GM04503 (cell line): ENCODE measurements around the gene SPSB3.
"Not testable (repeated sequence)": the region's sequence is repeated elsewhere in the genome, so short reads cannot be mapped to it uniquely, and the experiment has no call there.

Source experiments
- DNase-seq: peaks from one replicate; pipeline ENCODE4 v3.0.0-alpha.2; 2012; ENCODE audit warnings: low read depth

SPSB3 gene

DNA sequence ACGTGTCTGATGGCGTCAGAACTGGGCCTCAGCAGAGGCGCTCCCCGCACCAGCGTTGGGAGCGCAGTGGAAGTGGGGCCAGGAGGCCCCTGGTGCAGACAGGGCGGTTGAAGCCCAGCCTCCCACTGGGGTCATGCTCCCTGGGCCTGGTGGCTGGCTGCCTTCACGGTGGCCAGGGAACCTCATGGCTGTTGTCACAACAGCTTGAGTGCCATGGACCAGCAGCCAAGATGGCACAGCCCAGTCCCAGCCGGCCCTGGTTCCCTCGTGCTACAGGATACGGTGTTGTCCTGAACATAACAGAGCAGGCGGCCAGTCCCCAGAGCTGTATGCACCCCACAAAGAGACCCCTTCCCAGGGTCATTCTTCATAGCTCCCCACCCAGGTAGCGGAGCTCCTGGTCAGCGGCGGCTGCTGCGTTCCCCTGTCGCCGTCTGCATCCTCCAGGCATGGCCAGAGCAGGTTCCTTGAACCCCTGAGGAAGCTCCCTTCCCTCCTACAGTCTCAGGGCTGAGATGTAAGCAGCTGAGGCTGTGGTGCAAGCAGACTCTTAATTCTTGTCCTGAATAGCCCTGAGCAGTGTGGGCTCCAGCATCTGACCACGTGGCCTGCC, 40.7 kb downstream of the SPSB3 start:
- DNase-seq = no peak

DNA sequence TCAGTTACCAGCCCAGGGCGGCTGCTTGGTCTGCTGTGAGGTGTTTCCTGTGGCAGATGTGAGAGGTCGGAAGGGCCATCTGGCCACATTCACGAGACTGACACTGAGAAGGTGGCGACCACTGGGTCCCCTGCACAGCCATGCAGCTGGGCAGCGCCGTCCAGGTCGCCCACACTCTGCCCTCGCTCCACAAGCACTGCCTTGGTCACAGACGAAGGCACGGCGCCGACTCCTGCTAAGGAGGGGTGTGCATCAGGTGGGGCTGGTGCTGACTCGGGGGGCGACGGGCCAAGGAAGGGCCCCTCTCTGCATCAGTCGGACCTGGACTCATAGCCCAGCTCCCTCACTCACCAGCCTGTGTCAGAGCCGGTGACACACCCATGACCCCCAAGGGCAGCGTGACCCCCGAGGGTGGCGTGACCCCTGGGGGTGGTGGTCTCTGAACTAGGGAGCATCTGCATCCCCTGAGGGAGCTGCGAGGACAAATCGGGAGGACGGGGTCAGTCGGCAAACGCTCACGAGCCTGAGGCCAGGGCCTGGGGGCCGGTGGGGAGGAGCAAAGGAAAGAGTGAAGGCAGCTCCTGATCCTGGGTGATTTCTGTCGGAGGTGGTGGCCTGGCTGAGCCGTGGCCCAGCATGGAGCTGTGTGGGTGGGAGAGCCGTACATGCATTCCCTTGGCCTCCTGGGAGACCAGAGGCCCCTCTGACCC, 41.4 kb downstream of the SPSB3 start:
- no peak for DNase-seq

DNA sequence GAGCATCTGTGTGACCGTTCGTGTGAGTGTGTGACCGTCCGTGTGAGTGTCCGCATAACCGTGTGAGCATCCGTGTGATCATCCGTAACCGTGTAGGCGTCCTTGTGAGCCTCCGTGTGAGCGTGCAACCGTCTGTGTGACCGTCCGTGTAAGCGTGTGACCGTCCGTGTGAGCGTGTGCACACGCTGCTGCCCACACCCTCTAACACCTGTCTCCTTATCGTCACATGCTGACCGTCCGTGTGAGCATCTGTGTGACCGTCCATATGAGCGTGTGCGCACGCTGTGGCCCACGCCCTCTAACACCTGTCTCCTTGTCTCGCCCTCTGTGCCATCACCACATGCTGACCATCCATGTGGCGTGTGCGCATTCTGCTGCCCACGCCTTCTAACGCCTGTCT, 42.1 kb downstream of the SPSB3 start:
- no peak for DNase-seq

DNA sequence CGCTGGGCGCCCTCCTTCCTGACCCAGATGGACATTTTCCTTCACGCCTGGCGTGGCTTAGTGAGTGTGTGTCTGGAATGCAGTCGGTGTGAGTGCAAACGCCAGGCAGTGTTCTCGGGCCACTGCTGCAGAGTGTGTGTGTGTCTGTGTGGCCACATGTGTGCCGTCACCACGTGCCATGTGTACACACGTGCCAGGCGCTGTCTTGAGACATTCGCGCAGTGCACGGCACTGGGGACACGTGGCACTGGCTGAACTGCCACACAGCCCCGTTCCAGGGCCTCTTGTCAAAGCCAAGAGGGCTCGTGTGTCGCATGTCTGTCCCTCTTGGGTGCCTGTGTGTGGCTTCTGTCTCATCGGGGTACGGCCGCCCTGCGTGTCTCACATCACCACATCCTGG, 47.6 kb downstream of the SPSB3 start:
- no peak for DNase-seq

DNA sequence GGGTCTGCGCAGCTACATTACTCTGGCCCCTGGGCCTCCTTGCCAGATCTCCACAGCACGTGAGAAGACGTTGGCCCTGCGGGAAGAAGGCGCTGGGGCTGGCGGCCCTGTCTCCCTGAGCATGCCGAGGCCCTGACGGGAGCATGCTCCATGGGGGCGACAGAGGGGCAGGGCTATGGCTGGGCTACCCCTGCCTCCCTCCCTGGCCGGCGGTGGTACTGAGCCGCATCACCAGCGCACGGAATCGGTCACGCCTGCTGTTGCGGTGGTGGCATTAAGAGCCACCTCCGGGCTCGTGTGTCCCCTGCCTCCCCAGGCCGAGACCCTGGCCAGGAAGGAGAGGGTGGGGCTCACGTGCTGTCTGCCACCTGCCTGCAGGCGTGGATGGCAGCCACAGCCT, 48.2 kb downstream of the SPSB3 start:
- DNase-seq = no peak

DNA sequence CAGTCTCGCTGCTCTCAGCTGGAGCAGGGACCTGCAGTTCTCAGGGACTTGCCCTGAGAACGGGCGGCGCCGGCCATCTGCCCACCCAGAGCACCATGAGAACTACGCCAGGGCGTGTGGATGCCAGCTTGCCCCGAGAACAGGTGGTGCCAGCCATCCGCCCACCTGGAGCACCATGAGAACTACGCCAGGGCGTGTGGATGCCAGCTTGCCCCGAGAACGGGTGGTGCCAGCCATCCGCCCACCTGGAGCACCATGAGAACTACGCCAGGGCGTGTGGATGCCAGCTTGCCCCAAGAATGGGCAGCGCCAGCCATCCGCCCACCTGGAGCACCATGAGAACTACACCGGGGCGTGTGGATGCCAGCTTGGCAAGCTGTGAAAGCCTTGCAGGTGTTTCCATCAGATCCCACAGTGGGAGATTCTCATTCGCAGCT, 49.8 kb downstream of the SPSB3 start:
- DNase-seq = not testable (repeated sequence)

DNA sequence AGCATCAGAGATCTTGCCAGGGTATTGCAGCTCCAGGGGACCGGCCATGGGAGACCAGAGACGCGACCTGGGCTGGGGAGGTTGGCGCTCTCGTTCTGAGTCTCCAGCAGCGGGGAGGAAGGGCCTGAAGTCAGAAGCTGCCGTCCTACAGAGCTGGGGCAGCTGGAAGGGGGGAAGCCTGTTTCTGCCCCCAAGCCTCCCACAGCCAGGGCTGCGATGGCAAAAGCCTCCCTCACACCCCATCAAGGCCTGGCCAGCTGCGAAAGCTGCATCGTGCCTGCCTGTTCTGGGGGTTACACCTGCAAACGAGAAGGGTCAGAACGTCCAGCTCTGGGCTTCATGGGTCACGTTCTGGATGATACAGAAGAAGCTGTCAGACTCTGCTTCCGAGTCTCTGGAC, 50.3 kb downstream of the SPSB3 start:
- DNase-seq = no peak

DNA sequence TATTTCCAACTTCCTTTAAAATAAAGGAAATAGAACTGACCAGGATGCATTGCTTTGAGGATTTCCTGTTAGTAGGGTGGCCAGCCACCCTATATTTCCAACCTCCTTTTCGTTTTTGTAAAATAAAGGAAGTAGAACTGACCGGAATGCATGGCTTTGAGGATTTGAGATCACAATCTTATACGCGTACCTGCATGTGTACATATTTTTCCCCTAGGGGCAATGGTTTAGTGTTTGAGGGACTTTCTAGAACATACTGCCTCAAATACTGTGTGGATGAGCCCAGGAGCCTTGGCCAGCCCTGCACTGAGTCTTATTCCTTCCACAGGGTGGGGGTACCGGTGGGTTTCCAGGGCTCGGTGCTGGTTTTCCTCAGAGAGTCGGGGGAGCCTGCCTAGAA, 50.8 kb downstream of the SPSB3 start:
- DNase-seq = no peak

DNA sequence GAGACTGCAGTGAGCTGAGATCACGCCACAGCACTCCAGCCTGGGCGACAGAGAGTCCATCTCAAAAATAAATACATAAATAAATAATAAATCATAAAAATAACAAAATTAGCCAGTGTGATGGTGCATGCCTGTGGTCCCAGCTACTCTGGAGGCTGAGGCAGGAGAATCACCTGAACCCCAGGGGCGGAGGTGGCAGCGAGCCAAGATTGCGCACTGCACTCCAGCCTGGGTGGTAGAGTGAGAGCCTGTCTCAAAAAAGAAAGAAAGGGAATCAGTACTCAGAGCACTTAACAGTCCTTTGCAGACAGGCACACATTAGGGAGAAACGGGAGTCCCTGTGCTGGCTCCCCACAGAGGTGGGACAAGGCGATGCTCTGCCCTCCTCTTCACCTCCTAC, 51.3 kb downstream of the SPSB3 start:
- DNase-seq = no peak

DNA sequence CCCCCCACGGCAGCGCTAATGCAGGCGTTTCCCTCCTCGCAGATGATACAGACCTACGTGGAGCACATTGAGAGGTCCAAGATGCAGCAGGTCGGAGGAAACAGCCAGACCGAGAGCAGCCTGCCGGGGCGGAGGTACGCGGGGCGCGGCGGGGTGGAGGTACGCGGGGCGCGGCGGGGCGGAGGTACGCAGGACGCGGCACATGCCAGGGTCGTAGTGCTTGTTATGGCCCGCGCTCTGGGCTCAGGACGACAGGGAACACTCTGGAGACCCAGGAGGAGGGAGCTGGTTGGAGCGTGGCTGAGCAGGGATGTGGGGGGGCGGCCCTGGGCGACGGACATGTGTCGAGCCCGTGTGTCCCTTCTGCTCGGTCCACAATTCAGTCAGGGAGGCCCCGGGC, 52.9 kb downstream of the SPSB3 start:
- DNase-seq = no peak

DNA sequence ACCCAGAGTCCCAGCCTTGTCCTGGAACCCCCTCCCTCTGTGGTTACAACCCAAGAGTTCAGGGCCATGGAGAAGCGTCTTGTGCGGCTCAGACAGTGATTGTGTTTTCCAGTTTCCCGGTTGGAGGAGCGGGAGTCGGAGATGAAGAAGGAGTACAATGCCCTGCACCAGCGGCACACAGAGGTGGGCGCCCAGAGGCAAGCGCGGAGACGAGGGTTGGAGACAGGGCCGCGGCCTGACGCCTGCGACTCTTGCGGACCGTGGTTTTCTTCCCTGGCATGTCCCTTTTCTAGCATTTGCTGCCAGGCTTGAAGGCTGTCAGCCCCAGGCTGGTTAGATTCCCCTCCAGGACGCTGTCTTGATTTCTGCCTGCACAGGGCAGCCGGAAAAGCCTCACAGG, 53.3 kb downstream of the SPSB3 start:
- no peak for DNase-seq

DNA sequence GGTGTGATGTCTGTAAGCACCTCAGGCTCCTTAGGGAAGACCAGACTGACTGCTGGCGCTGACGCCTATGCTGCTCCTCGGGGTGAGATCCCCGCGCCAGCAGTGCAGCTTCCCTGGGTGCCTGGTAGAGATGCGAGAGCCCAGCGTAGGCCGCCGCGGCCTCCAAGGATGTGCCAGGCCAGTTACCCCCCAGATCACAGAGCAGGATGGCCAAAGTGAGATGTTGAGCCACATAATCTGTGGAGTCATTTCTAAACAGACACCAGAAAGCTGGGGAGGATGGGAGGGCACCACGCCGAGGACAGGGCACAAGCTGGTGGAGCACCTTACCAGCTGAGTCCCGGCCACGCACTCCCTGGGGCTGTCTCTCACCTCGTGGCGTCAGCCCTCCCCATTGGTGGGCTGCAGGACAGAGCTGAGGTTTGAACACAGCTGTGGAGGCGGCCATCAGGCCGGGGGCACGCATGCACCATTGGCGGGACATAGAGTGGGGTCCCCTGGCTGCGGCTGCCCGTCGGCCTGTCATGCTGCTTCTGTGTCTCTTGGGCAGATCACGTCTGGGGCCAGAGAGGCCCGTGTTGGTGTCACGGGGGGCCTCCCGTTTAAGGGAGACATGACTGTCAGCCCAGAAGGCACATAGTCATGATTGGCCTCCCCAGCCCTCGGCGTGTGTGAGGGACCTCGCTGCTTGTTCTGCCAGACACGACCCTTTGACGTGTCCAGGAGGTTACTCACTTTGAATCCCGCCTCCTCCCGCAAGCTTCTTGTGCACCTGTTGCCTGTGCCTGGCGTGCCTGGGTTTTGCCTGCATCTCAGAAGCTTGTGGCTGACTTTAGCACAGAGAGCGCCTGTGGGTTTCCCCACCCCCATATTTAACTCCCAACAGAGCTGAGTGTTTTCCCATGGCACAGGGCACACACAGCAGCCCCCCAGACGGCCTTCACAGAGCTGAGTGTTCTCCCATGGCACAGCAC, 54.4 kb downstream of the SPSB3 start:
- DNase-seq = no peak
